Measurements from ENCODE around the gene ADRA1B.
A peak's percentile ranks its signal among the peaks of the same experiment; 100 is the strongest.
"Not testable (repeated sequence)": the region's sequence is repeated elsewhere in the genome, so short reads cannot be mapped to it uniquely, and the experiment has no call there.

Gene ADRA1B

GRCh38 chr5:159969966-159970365, 53.7 kb downstream of the ADRA1B start:
- no peak for DNase-seq (ENCODE audit: low read depth)

GRCh38 chr5:159971038-159971437, 54.8 kb downstream of the ADRA1B start:
- DNase-seq (ENCODE audit: low read depth), result no peak

- no peak for DNase-seq (ENCODE audit: low read depth)
Observed at GRCh38 chr5:159971514-159971913, 55.2 kb downstream of the ADRA1B start.

- no peak for DNase-seq (ENCODE audit: low read depth)
Observed at GRCh38 chr5:159971931-159972461, 55.7 kb downstream of the ADRA1B start.

GRCh38 chr5:159972538-159973362, 56.5 kb downstream of the ADRA1B start:
- peak; percentile 5 for DNase-seq (ENCODE audit: low read depth)

- DNase-seq (ENCODE audit: low read depth), result no peak
Observed at GRCh38 chr5:159975462-159976019, 59.3 kb downstream of the ADRA1B start.

GRCh38 chr5:159976921-159977320, 60.6 kb downstream of the ADRA1B start:
- no peak for DNase-seq (ENCODE audit: low read depth)

GRCh38 chr5:159978358-159978757, 62.1 kb downstream of the ADRA1B start:
- DNase-seq (ENCODE audit: low read depth), result no peak

GRCh38 chr5:159982421-159983173, 66.3 kb downstream of the ADRA1B start:
- no peak for DNase-seq (ENCODE audit: low read depth)

- DNase-seq (ENCODE audit: low read depth), result peak; percentile 62
Observed at GRCh38 chr5:159987031-159987674, 70.9 kb downstream of the ADRA1B start.

- no peak for DNase-seq (ENCODE audit: low read depth)
Observed at GRCh38 chr5:159990506-159990905, 74.2 kb downstream of the ADRA1B start.

GRCh38 chr5:159992566-159992965, 76.3 kb downstream of the ADRA1B start:
- no peak for DNase-seq (ENCODE audit: low read depth)

- no peak for DNase-seq (ENCODE audit: low read depth)
Observed at GRCh38 chr5:159993194-159993593, 76.9 kb downstream of the ADRA1B start.

GRCh38 chr5:159995907-159996306, 79.6 kb downstream of the ADRA1B start:
- no peak for DNase-seq (ENCODE audit: low read depth)

GRCh38 chr5:160001457-160001856, 85.2 kb downstream of the ADRA1B start:
- DNase-seq (ENCODE audit: low read depth), result no peak

GRCh38 chr5:160007514-160007913, 91.2 kb downstream of the ADRA1B start:
- no peak for DNase-seq (ENCODE audit: low read depth)

- DNase-seq (ENCODE audit: low read depth), result not testable (repeated sequence)
Observed at GRCh38 chr5:160008529-160008876, 92.2 kb downstream of the ADRA1B start.

- peak; percentile 93 for DNase-seq (ENCODE audit: low read depth)
Observed at GRCh38 chr5:160008877-160009590, 92.8 kb downstream of the ADRA1B start, which contains the start of gene TTC1. TSS of gene TTC1 (plus strand) at chr5:160009139. CDS start at chr5:160010529, 1,390 bp downstream.

- DNase-seq (ENCODE audit: low read depth), result no peak
Observed at GRCh38 chr5:160009591-160009989, 93.3 kb downstream of the ADRA1B start.

GRCh38 chr5:160011471-160011870, 95.2 kb downstream of the ADRA1B start:
- DNase-seq (ENCODE audit: low read depth), result no peak

GRCh38 chr5:160014197-160014596, 97.9 kb downstream of the ADRA1B start:
- DNase-seq (ENCODE audit: low read depth), result not testable (repeated sequence)
